NCI-H446 treated with DMSO at 0.1 percent for 48 hours (cell line): ENCODE measurements around the gene TMEM30B.
"Not testable (repeated sequence)": the region's sequence is repeated elsewhere in the genome, so short reads cannot be mapped to it uniquely, and the experiment has no call there.

Experiments used
- DNase-seq: peaks from one replicate; lab custom pipeline; 2025; lab: John Stamatoyannopoulos, UW

The TMEM30B gene

GRCh38 chr14:61266436-61266835 lies 14.7 kb downstream of the TMEM30B start:
- no peak for DNase-seq

GRCh38 chr14:61264651-61265050 lies 16.5 kb downstream of the TMEM30B start:
- no peak for DNase-seq

GRCh38 chr14:61264010-61264571 lies 17.0 kb downstream of the TMEM30B start:
- no peak for DNase-seq

- no peak for DNase-seq
Observed at GRCh38 chr14:61262082-61262481, 19.1 kb downstream of the TMEM30B start.

GRCh38 chr14:61260939-61261776 lies 20.0 kb downstream of the TMEM30B start:
- no peak for DNase-seq

GRCh38 chr14:61258985-61259384 lies 22.2 kb downstream of the TMEM30B start:
- no peak for DNase-seq

GRCh38 chr14:61257469-61258057 lies 23.6 kb downstream of the TMEM30B start:
- no peak for DNase-seq

- DNase-seq: no peak
Observed at GRCh38 chr14:61256826-61257468, 24.2 kb downstream of the TMEM30B start.

- no peak for DNase-seq
Observed at GRCh38 chr14:61255968-61256367, 25.2 kb downstream of the TMEM30B start.

- no peak for DNase-seq
Observed at GRCh38 chr14:61254808-61255526, 26.2 kb downstream of the TMEM30B start.

- no peak for DNase-seq
Observed at GRCh38 chr14:61253064-61253738, 27.9 kb downstream of the TMEM30B start.

- DNase-seq: peak; percentile 47
Observed at GRCh38 chr14:61252369-61253063, 28.6 kb downstream of the TMEM30B start.

- no peak for DNase-seq
Observed at GRCh38 chr14:61250063-61250462, 31.1 kb downstream of the TMEM30B start.

- no peak for DNase-seq
Observed at GRCh38 chr14:61247935-61248334, 33.2 kb downstream of the TMEM30B start.

GRCh38 chr14:61246721-61247120 lies 34.4 kb downstream of the TMEM30B start:
- DNase-seq: no peak

- no peak for DNase-seq
Observed at GRCh38 chr14:61244009-61244408, 37.1 kb downstream of the TMEM30B start.

GRCh38 chr14:61240206-61240605 lies 40.9 kb downstream of the TMEM30B start:
- no peak for DNase-seq

GRCh38 chr14:61239285-61239684 lies 41.9 kb downstream of the TMEM30B start:
- not testable (repeated sequence) for DNase-seq

GRCh38 chr14:61238611-61239245 lies 42.4 kb downstream of the TMEM30B start:
- no peak for DNase-seq

GRCh38 chr14:61234215-61234916 lies 46.8 kb downstream of the TMEM30B start:
- no peak for DNase-seq
